ENCODE results near the gene TUB. TPM values are rescaled to one million over a fixed set of nuclear protein-coding genes. Genes with fewer than 3 reads are reported as not detected.

Gene TUB
- total and polyA plus RNA-seq, 2 of the 8 experiments (the other 6 are each of a cell fraction or from before 2014, with no cell fraction given) = 15.3 to 31.3 TPM

GRCh38 chr11:8105133-8105532, 24.1 kb downstream of the TUB start:
- Histone ChIP-seq H4K91ac (replicated peaks; ENCODE audit: insufficient read length, low read length) (no peak overlapping the region), H3K9ac (replicated peaks in 1 of 4; ENCODE audit: extremely low read depth in 1 of 4, low read depth in 3 of 4, low read length in 3 of 4) (no peak overlapping the region), H3K4ac (replicated peaks; ENCODE audit: insufficient read length, low read depth, low read length) (no peak overlapping the region), H2BK15ac (ENCODE audit: low read length) (no peak overlapping the region), H3K27me3 (replicated peaks in 1 of 4; ENCODE audit: control insufficient read depth in 3 of 4, extremely low read depth in 1 of 4, insufficient read depth in 3 of 4, low read length in 3 of 4) (no peaks in the 10 kb centered on the region), H3K23ac (ENCODE audit: insufficient read length) (no peak overlapping the region), H3K4me2 (ENCODE audit: insufficient read depth in 1 of 2, low read depth in 2 of 2, low read length in 2 of 2) (no peak overlapping the region), H4K8ac (ENCODE audit: extremely low read depth, insufficient read depth, low read length) (no peak overlapping the region), H3K18ac (ENCODE audit: extremely low read depth, low read length) (no peak overlapping the region), H3K9me3 (ENCODE audit: insufficient read depth in 2 of 2, low read depth in 1 of 2, low read length in 1 of 2) (no peaks in the 10 kb centered on the region), H3K79me1 (ENCODE audit: low read depth, low read length) (no peaks in the 10 kb centered on the region), H2BK12ac (ENCODE audit: low read depth, low read length) (no peak overlapping the region), H4K5ac (ENCODE audit: insufficient read length, low read depth, low read length) (no peak overlapping the region), H2BK20ac (ENCODE audit: low read length) (no peak overlapping the region), H2AK5ac (ENCODE audit: low read depth, low read length) (no peak overlapping the region), H2BK120ac (replicated peaks; ENCODE audit: low read depth, low read length) (no peak overlapping the region), H3K36me3 (ENCODE audit: control insufficient read depth in 2 of 4, insufficient read depth in 4 of 4, low read length in 3 of 4) (peaks cover 13 to 46% (median 38%) of the 10 kb centered on the region in 4 experiments), H3K79me2 (ENCODE audit: control insufficient read depth in 1 of 2, insufficient read depth in 2 of 2, low read length in 2 of 2) (no peaks in the 10 kb centered on the region), H4K20me1 (replicated peaks in 1 of 2; ENCODE audit: control insufficient read depth in 1 of 2, insufficient read depth in 2 of 2, low read length in 2 of 2) (peaks cover 0 to 2% of the 10 kb centered on the region in 2 experiments), H3K23me2 (ENCODE audit: low read depth, low read length) (no peaks in the 10 kb centered on the region), H3K27ac (ENCODE audit: low read depth, low read length) (no peak overlapping the region), H3K4me3 (ENCODE audit: extremely low read depth in 1 of 4, insufficient read depth in 2 of 4, low read depth in 3 of 4, low read length in 4 of 4) (no peak overlapping the region), H2AFZ (ENCODE audit: low read length) (no peak overlapping the region), H2BK5ac (ENCODE audit: low read depth, low read length) (no peak overlapping the region), H3K14ac (ENCODE audit: insufficient read length) (no peak overlapping the region), H3K56ac (replicated peaks; ENCODE audit: insufficient read length, low read depth, low read length) (no peak overlapping the region), H3K4me1 (replicated peaks in 1 of 4; ENCODE audit: control insufficient read depth in 3 of 4, insufficient read depth in 4 of 4, low read length in 3 of 4) (no peaks in the 10 kb centered on the region)
- POLR2A ChIA-PET (ENCODE audit: partially characterized antibody) = no interaction called here
- FAIRE-seq = no peak
- CTCF ChIA-PET (ENCODE audit: partially characterized antibody) = interaction anchor here (0.6 to 30.2 kb wide), 6 partner anchors 15 to 200 kb away, joined by 3 to 1283 read pairs (median 3); no protein-coding TSS in a partner anchor
- no peak for DNase-seq (ENCODE audit: low read depth in 1 of 2, low spot score in 2 of 2)
- no peak for TF ChIP-seq BCL11A (IDR thresholded peaks at IDR 0.05; ENCODE audit: low read depth in 2 of 2, low read length in 2 of 2)
- WGBS, 2 experiments (ENCODE audit: extremely low coverage in 1 of 2, insufficient coverage in 1 of 2, insufficient read length in 1 of 2, insufficient replicate concordance in 2 of 2, low coverage in 1 of 2, low lambda C conversion rate in 2 of 2, missing lambda C conversion rate in 1 of 2) = 91% methylated on average over 4 of the region's 4 CpGs; no CpG with 5 or more reads in 1 of the 2 experiments
